AG08396 (cell line): Measurements from ENCODE around the gene MGAT5B.

Experiments
- DNase-seq: peaks from one replicate; pipeline ENCODE4 v3.0.0; 2012; ENCODE audit warnings: low spot score, mixed read lengths

MGAT5B gene

GRCh38 chr17:76905836-76906235 lies 37.6 kb downstream of the MGAT5B start:
- no peak for DNase-seq

- DNase-seq, result no peak
Observed at GRCh38 chr17:76906463-76906862, 38.3 kb downstream of the MGAT5B start.

GRCh38 chr17:76907352-76907751 lies 39.1 kb downstream of the MGAT5B start:
- DNase-seq, result no peak

- peak; percentile 80 for DNase-seq
Observed at GRCh38 chr17:76909971-76910760, 42.0 kb downstream of the MGAT5B start.

GRCh38 chr17:76911299-76912017 lies 43.3 kb downstream of the MGAT5B start:
- DNase-seq, result no peak

- DNase-seq, result no peak
Observed at GRCh38 chr17:76912421-76913164, 44.4 kb downstream of the MGAT5B start.

- DNase-seq, result no peak
Observed at GRCh38 chr17:76914937-76915336, 46.7 kb downstream of the MGAT5B start.

- DNase-seq, result no peak
Observed at GRCh38 chr17:76915840-76916510, 47.8 kb downstream of the MGAT5B start.

GRCh38 chr17:76917829-76918228 lies 49.6 kb downstream of the MGAT5B start:
- no peak for DNase-seq

- DNase-seq, result no peak
Observed at GRCh38 chr17:76918811-76919210, 50.6 kb downstream of the MGAT5B start.

GRCh38 chr17:76920364-76921139 lies 52.3 kb downstream of the MGAT5B start:
- no peak for DNase-seq

- DNase-seq, result no peak
Observed at GRCh38 chr17:76921340-76922036, 53.3 kb downstream of the MGAT5B start.

GRCh38 chr17:76922084-76922483 lies 53.9 kb downstream of the MGAT5B start:
- no peak for DNase-seq

GRCh38 chr17:76922967-76923366 lies 54.8 kb downstream of the MGAT5B start:
- no peak for DNase-seq

GRCh38 chr17:76923491-76923890 lies 55.3 kb downstream of the MGAT5B start:
- DNase-seq, result no peak

GRCh38 chr17:76924345-76925342 lies 56.4 kb downstream of the MGAT5B start:
- no peak for DNase-seq

- DNase-seq, result no peak
Observed at GRCh38 chr17:76925441-76925891, 57.3 kb downstream of the MGAT5B start.

- DNase-seq, result no peak
Observed at GRCh38 chr17:76926237-76926866, 58.1 kb downstream of the MGAT5B start.

- no peak for DNase-seq
Observed at GRCh38 chr17:76927577-76927976, 59.4 kb downstream of the MGAT5B start.
